ENCODE measurements around the gene RNF125.
"Not testable (repeated sequence)": the region's sequence is repeated elsewhere in the genome, so short reads cannot be mapped to it uniquely, and the experiment has no call there.

Gene RNF125

GRCh38 chr18:32018331-32019250, at the start of gene RNF125:
TSS of gene RNF125 (plus strand) at chr18:32018825. CDS start at chr18:32018864, 39 bp downstream.
- peak; percentile 91 for DNase-seq

GRCh38 chr18:31970617-31971016, 48.0 kb upstream of the RNF125 start:
- no peak for DNase-seq

GRCh38 chr18:31973929-31974546, 44.6 kb upstream of the RNF125 start:
- DNase-seq: no peak

- no peak for DNase-seq
Measured at GRCh38 chr18:31976242-31976641, 42.4 kb upstream of the RNF125 start.

- peak; percentile 33 for DNase-seq
Measured at GRCh38 chr18:31977270-31977872, 41.3 kb upstream of the RNF125 start.

- no peak for DNase-seq
Measured at GRCh38 chr18:31978616-31979015, 40.0 kb upstream of the RNF125 start.

DNA sequence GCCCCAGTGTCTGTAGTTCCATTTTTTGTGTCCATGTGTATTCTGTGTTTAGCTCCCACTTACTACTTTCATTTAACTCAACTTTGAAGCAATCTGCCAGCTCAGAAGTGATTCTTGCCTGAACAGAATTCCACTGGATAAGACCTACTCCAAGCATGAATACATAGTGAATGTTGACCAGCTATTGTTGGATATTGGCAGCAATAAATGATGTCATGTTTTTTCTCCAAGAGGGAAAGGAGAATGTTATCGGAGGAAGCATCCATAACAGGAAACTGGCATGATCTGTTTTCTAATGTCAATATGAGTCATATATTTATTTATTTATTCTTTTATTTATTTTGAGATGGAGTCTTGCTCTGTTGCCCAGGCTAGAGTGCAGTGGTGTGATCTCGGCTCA, 38.9 kb upstream of the RNF125 start:
- no peak for DNase-seq

- DNase-seq: no peak
Measured at GRCh38 chr18:31980863-31981262, 37.8 kb upstream of the RNF125 start.

- no peak for DNase-seq
Measured at GRCh38 chr18:31983020-31983419, 35.6 kb upstream of the RNF125 start.

DNA sequence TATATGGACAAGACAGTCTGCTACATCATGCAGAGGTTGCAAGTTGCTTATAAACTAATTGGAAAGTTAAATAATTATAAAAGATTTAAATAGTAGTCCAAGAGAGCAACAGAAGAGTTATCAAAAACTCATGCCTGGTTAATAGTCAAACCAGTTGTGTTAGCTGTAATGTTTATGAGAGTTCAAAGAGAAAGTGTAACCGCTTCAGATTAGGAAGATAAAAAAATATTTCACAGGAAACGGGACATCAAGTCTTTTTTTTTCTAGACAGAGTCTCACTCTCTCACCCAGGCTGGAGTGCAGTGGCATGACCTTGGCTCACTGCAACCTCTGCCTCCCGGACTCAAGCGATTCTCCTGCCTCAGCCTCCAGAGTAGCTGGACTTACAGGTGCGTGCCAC, 34.6 kb upstream of the RNF125 start:
- no peak for DNase-seq

- no peak for DNase-seq
Measured at GRCh38 chr18:31990823-31991222, 27.8 kb upstream of the RNF125 start.

DNA sequence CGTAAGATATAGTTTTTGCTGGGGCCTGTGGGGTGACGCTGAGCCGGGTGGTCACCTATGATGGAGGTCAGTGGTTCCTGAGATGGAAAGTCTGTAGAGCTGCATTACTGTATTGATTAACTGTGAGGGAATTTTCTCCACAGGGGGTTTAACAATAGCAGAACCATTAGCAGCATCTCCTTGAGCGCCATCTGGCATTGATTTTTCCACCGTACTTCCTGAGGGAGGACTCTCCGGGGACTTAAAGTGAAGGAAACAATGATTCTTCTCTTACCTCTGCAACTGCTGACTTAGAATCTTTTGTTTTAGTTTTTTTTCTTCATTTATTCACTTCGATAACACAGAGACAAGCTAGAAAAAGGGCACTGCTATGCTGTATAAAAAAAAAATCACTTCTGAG, 22.6 kb upstream of the RNF125 start:
- no peak for DNase-seq

DNA sequence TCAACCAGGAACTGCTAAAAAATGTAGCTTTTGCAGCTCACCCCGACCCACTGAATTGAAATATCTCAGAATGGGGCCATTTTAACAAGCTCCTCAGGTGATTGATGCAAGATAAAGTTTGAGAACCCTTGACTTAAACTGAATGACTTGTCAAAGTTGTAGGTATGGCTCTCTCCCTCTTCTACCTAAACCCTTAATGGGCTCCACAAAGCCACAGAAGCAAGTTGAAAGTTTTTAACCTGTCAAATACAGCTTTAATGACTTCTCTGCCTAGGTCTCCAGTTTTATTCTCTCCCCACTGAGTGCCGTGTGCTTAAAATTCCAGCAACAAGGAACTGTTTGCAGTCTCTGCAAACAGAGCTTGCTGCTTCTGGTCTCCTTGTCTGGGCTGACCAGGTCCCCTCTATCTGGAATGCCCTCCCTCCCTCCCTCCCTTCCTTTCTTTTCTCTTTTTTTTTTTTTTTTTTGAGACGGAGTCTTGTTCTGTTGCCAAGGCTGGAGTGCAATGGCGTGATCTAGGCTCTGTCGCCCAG, 19.7 kb upstream of the RNF125 start:
- no peak for DNase-seq

- not testable (repeated sequence) for DNase-seq
Measured at GRCh38 chr18:32001141-32001540, 17.5 kb upstream of the RNF125 start.

DNA sequence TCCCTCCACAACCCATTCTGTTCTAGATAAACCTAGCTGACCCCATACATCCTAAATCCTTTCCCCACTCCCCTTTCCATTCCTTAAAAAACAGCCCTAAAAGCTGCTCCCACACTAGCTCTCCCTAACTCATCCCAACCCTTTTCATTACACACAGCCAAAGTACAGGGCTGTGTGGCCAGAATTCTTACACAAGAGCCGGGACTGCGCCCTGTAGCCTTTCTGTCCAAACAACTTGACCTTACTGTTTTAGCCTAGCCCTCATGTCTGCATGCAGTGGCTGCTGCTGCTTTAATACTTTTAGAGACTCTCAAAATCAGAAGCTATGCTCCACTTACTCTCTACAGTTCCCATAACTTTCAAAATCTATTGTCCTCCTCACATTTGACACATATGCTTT, 14.8 kb upstream of the RNF125 start:
- not testable (repeated sequence) for DNase-seq

DNA sequence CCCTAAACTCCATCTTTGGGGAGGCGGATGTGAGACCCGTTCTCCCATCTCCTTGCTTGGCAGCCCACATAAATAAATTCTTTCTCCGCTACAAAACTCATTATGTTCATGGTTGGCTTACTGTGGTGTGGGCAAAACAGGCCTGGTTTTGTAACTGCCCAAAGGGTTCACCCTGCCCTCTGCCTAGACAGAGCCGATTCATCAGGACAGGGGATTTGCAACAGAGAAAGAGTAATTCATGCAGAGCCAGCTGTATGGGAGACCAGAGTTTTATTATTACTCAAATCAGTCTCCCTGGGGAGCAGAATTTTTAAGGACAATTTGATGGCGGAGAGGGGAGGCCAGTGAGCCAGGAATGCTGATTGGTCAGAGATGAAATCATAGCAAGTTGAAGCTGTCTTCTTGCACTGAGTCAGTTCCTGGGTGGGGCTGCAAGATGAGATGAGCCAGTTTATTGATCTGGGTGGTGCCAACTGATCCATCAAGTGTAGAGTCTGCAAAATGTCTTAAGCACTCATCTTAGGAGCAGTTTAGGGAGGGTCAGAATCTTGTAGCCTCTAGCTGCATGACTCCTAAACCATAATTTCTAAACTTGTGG, 8.4 kb upstream of the RNF125 start:
- DNase-seq: peak; percentile 8

- DNase-seq: no peak
Measured at GRCh38 chr18:32011193-32011592, 7.4 kb upstream of the RNF125 start.

- peak; percentile 58 for DNase-seq
Measured at GRCh38 chr18:32019251-32019948, 775 bp downstream of the RNF125 start.

- DNase-seq: peak; percentile 65
Measured at GRCh38 chr18:32019949-32020625, 1.5 kb downstream of the RNF125 start.

GRCh38 chr18:32021756-32022564, 3.3 kb downstream of the RNF125 start:
- no peak for DNase-seq

GRCh38 chr18:32025744-32026143, 7.1 kb downstream of the RNF125 start:
- no peak for DNase-seq
